ENCODE results near the gene REEP3.
A peak's percentile ranks its signal among the peaks of the same experiment; 100 is the strongest.
"Not testable (repeated sequence)": the region's sequence is repeated elsewhere in the genome, so short reads cannot be mapped to it uniquely, and the experiment has no call there.

The REEP3 gene
- total RNA-seq, result 70.3 to 253 (median 133) reads per million in 18 experiments

- peak; percentile 61 to 80 for DNase-seq
Measured at GRCh38 chr10:63520500-63521415, at the start of gene REEP3. Gene REEP3, plus strand, starts transcription at chr10:63521401. Its CDS starts 145 bp downstream, at chr10:63521546.

- DNase-seq, result no peak
Measured at GRCh38 chr10:63474488-63474887, 46.7 kb upstream of the REEP3 start.

GRCh38 chr10:63477927-63478326 lies 43.3 kb upstream of the REEP3 start:
- DNase-seq, result no peak

- DNase-seq, result no peak
Measured at GRCh38 chr10:63478564-63478963, 42.6 kb upstream of the REEP3 start.

GRCh38 chr10:63480237-63480636 lies 41.0 kb upstream of the REEP3 start:
- DNase-seq, result no peak

GRCh38 chr10:63481815-63482421 lies 39.3 kb upstream of the REEP3 start:
- no peak for DNase-seq

GRCh38 chr10:63483983-63484382 lies 37.2 kb upstream of the REEP3 start:
- no peak for DNase-seq

GRCh38 chr10:63487990-63488389 lies 33.2 kb upstream of the REEP3 start:
- no peak for DNase-seq

GRCh38 chr10:63489838-63490237 lies 31.4 kb upstream of the REEP3 start:
- no peak for DNase-seq

GRCh38 chr10:63491588-63492316 lies 29.4 kb upstream of the REEP3 start:
- DNase-seq, result peak in 1 of 2 donors; percentile 13

- DNase-seq, result not testable (repeated sequence)
Measured at GRCh38 chr10:63492317-63492690, 28.9 kb upstream of the REEP3 start.

- no peak for DNase-seq
Measured at GRCh38 chr10:63493004-63493403, 28.2 kb upstream of the REEP3 start.

GRCh38 chr10:63494951-63495350 lies 26.2 kb upstream of the REEP3 start:
- DNase-seq, result no peak

- DNase-seq, result no peak
Measured at GRCh38 chr10:63496561-63496960, 24.6 kb upstream of the REEP3 start.

- peak in 1 of 2 donors; percentile 16 for DNase-seq
Measured at GRCh38 chr10:63497321-63497720, 23.9 kb upstream of the REEP3 start.

GRCh38 chr10:63498665-63499064 lies 22.5 kb upstream of the REEP3 start:
- peak in 1 of 2 donors; percentile 24 for DNase-seq

GRCh38 chr10:63500551-63500950 lies 20.6 kb upstream of the REEP3 start:
- not testable (repeated sequence) for DNase-seq

- DNase-seq, result no peak
Measured at GRCh38 chr10:63501954-63502353, 19.2 kb upstream of the REEP3 start.

GRCh38 chr10:63502832-63503231 lies 18.4 kb upstream of the REEP3 start:
- DNase-seq, result no peak

- no peak for DNase-seq
Measured at GRCh38 chr10:63503395-63503794, 17.8 kb upstream of the REEP3 start.

GRCh38 chr10:63504145-63504881 lies 16.9 kb upstream of the REEP3 start:
- no peak for DNase-seq

GRCh38 chr10:63505562-63505961 lies 15.6 kb upstream of the REEP3 start:
- DNase-seq, result no peak

GRCh38 chr10:63506554-63506953 lies 14.6 kb upstream of the REEP3 start:
- no peak for DNase-seq

Measured in inflammatory macrophage (primary cell).